SK-N-SH (cell line): ENCODE measurements around the gene ANKRD33B. TPM values are rescaled to one million over a fixed set of nuclear protein-coding genes. Genes with fewer than 3 reads are reported as not detected.

Source experiments
- CTCF ChIA-PET: fragments of 300-600, 350-600 bp; formaldehyde crosslinking; extraction: SDS; loops from one replicate; lab custom pipeline; 2021; lab: Yijun Ruan, JAX
- POLR2A ChIA-PET: fragments of 350-600 bp; sonication (Branson Sonifier 250); formaldehyde crosslinking; extraction: SDS; loops from one replicate; lab custom pipeline; 2020; ENCODE audit warnings: antibody characterized with exemption, inconsistent platforms; lab: Yijun Ruan, JAX
- DNase-seq: peaks from one replicate; pipeline ENCODE4 v3.0.0; 2012
- H2AFZ ChIP-seq: fragments of 200-600 bp; sonication (generic); 2 replicates; pipeline ENCODE4 v1.8.1; 2016; ENCODE audit warnings: antibody characterized with exemption, mild to moderate bottlenecking, low read depth
- H3F3A ChIP-seq: fragments of 200-600 bp; sonication (generic); replicated peaks from 2 replicates; pipeline ENCODE3; 2016; ENCODE audit warnings: antibody characterized with exemption, mild to moderate bottlenecking; ENCODE audit not compliant: insufficient read depth
- H3K27ac ChIP-seq, 2 experiments: fragments of 200-500 bp in 1 of 2; fragments of 200-600 bp in 1 of 2; sonication (Bioruptor generic) in 1 of 2; sonication (generic), shearing (Covaris generic) in 1 of 2; 2 replicates each; pipeline versions ENCODE4 v1.5.1 to v1.6.1; 2014 to 2016; ENCODE audit warnings: low read depth in 2 of 2, inconsistent platforms in 1 of 2, low read length in 1 of 2, mild to moderate bottlenecking in 1 of 2, mixed read lengths in 1 of 2
- H3K27me3 ChIP-seq: fragments of 200-600 bp; sonication (generic), shearing (Covaris generic); 2 replicates; pipeline ENCODE4 v1.6.1; 2016; ENCODE audit warnings: mixed run types; ENCODE audit not compliant: insufficient read depth
- H3K36me3 ChIP-seq, 2 experiments: fragments of 200-500 bp in 1 of 2; fragments of 200-600 bp in 1 of 2; sonication (Bioruptor generic) in 1 of 2; sonication (generic) in 1 of 2; replicated peaks in 1 of 2; 2 replicates each; pipeline versions ENCODE3 to v1.5.1; 2014 to 2016; ENCODE audit warnings: low read length in 1 of 2, mild to moderate bottlenecking in 1 of 2; ENCODE audit not compliant: insufficient read depth in 2 of 2, control insufficient read depth in 1 of 2
- H3K4me1 ChIP-seq, 2 experiments: fragments of 200-500 bp in 1 of 2; fragments of 200-600 bp in 1 of 2; sonication (Bioruptor generic) in 1 of 2; sonication (generic), shearing (Covaris generic) in 1 of 2; 2 replicates each; pipeline versions ENCODE4 v1.5.1 to v1.6.1; 2014 to 2016; ENCODE audit warnings: low read depth in 1 of 2, low read length in 1 of 2, mixed run types in 1 of 2; ENCODE audit not compliant: insufficient read depth in 2 of 2, control insufficient read depth in 1 of 2
- H3K4me2 ChIP-seq: fragments of 200-600 bp; sonication (generic), shearing (Covaris generic); 2 replicates; pipeline ENCODE4 v1.6.1; 2017; ENCODE audit warnings: mixed run types
- H3K4me3 ChIP-seq, 2 experiments: fragments of 200-500 bp in 1 of 2; fragments of 200-600 bp in 1 of 2; sonication (Bioruptor generic) in 1 of 2; sonication (generic), shearing (Covaris generic) in 1 of 2; 2 replicates each; pipeline versions ENCODE4 v1.5.1 to v1.8.1; 2014 to 2016; ENCODE audit warnings: low read depth in 2 of 2, inconsistent platforms in 1 of 2, low read length in 1 of 2, mild to moderate bottlenecking in 1 of 2, mixed read lengths in 1 of 2, moderate library complexity in 1 of 2
- H3K79me2 ChIP-seq: fragments of 200-600 bp; sonication (generic); 2 replicates; pipeline ENCODE4 v1.8.1; 2017; ENCODE audit warnings: mild to moderate bottlenecking; ENCODE audit not compliant: insufficient read depth
- H3K9ac ChIP-seq: fragments of 200-600 bp; sonication (generic); 2 replicates; pipeline ENCODE4 v1.6.1; 2017; ENCODE audit warnings: mixed run types
- H3K9me2 ChIP-seq: fragments of 200-600 bp; sonication (generic); 2 replicates; pipeline ENCODE4 v1.6.1; 2017; ENCODE audit warnings: mixed run types
- H3K9me3 ChIP-seq: fragments of 200-600 bp; sonication (generic); 2 replicates; pipeline ENCODE4 v1.6.1; 2017; ENCODE audit warnings: mixed run types, mild to moderate bottlenecking, moderate library complexity
- H4K20me1 ChIP-seq: fragments of 200-600 bp; sonication (generic); 2 replicates; pipeline ENCODE4 v1.6.1; 2017; ENCODE audit warnings: mild to moderate bottlenecking, mixed run types; ENCODE audit not compliant: insufficient read depth
- CHD2 ChIP-seq: fragments of 150-350 bp; IDR thresholded peaks from 2 replicates; pipeline ENCODE4 v1.6.1; 2018; ENCODE audit warnings: low read length; ENCODE audit not compliant: partially characterized antibody
- ELF1 ChIP-seq: IDR thresholded peaks from 2 replicates; pipeline ENCODE4 v1.4.0; 2012
- FOSL2 ChIP-seq: IDR thresholded peaks from 2 replicates; pipeline ENCODE4 v1.4.0; 2012; ENCODE audit warnings: low read depth, mild to moderate bottlenecking, moderate library complexity, borderline replicate concordance
- GATA2 ChIP-seq: sonication (generic); formaldehyde crosslinking; IDR thresholded peaks from 2 replicates; pipeline ENCODE4 v1.5.0; 2020; ENCODE audit warnings: mild to moderate bottlenecking, missing genetic modification reagents
- MXI1 ChIP-seq: IDR thresholded peaks from 2 replicates; pipeline ENCODE4 v1.6.1; 2012; ENCODE audit warnings: mild to moderate bottlenecking, low read depth, low read length, improper control_type of control experiment
- POLR2AphosphoS5 ChIP-seq: IDR thresholded peaks from 2 replicates; pipeline ENCODE4 v1.6.1; 2012; ENCODE audit warnings: low read depth, low read length
- RAD21 ChIP-seq: IDR thresholded peaks from 2 replicates; pipeline ENCODE4 v1.6.1; 2012; ENCODE audit warnings: mild to moderate bottlenecking, low read length
- RCOR1 ChIP-seq: fragments of 150-350 bp; IDR thresholded peaks from 2 replicates; pipeline ENCODE4 v1.6.1; 2017; ENCODE audit warnings: antibody characterized with exemption, low read length
- RXRA ChIP-seq: IDR thresholded peaks from 2 replicates; pipeline ENCODE4 v1.4.0; 2012; ENCODE audit warnings: low read depth, mild to moderate bottlenecking, borderline replicate concordance
- SMC3 ChIP-seq: IDR thresholded peaks from 2 replicates; pipeline ENCODE4 v1.6.1; 2012; ENCODE audit warnings: low read depth, low read length, improper control_type of control experiment
- WGBS: methylation state at CpG from one replicate; pipeline ENCODE4 v1.1.6; 2017; ENCODE audit warnings: low lambda C conversion rate; 5-methylcytosine and 5-hydroxymethylcytosine counted together
- polyA plus RNA-seq, 3 experiments: library from polyadenylated mRNA; depleted of rRNA; stranded (reverse); fragments of >200 nt; gene quantifications; 2 replicates each; pipeline ENCODE4 v1.2.3, GENCODE V29; 2012
- TF ChIP-seq, protein P1 (sequence below): fragments of 200-600 bp; sonication (generic); IDR thresholded peaks from 2 replicates; pipeline ENCODE4 v1.6.1; 2017; ENCODE audit warnings: antibody characterized with exemption, mild to moderate bottlenecking, moderate library complexity
- TF ChIP-seq, protein P2 (sequence below): IDR thresholded peaks from 2 replicates; pipeline ENCODE4 v1.4.0; 2012; ENCODE audit warnings: low read depth, borderline replicate concordance
- TF ChIP-seq, protein P3 (sequence below): IDR thresholded peaks from 2 replicates; pipeline ENCODE4 v1.6.1; 2012; ENCODE audit warnings: mild to moderate bottlenecking, low read depth, low read length, moderate library complexity

Gene ANKRD33B
- polyA plus RNA-seq, 1 of the 3 experiments (the other 2 are of a cell fraction) = 1.8 TPM

DNA sequence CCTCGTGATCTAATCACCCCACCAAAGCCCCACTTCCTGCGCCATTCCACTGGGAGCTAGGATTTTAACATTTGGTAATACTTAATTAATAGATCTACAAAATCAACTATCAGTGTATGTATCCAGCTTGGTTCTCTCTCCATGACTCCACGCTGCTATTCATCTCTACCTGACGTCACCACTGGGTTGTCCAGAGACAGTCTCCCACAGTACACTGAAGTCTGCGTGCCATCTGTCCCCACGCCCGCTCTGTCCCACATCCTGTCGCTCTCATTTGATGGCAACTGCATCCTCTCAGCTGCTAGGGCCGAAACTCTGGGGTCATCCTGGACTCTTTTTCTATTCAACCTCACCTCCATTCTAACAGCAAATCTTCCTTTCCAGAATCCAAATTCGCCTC lies 53.2 kb downstream of the ANKRD33B start:
- ChIA-PET CTCF (interaction anchor here (1.9 to 2.3 kb wide), 2 partner anchors 11 to 165 kb away, joined by 9 to 11 read pairs; no protein-coding TSS in a partner anchor), POLR2A (no interaction called here)
- no peak for DNase-seq
- WGBS = 90% methylated on average over 9 of the region's 10 CpGs
- TF ChIP-seq, protein P1, sequence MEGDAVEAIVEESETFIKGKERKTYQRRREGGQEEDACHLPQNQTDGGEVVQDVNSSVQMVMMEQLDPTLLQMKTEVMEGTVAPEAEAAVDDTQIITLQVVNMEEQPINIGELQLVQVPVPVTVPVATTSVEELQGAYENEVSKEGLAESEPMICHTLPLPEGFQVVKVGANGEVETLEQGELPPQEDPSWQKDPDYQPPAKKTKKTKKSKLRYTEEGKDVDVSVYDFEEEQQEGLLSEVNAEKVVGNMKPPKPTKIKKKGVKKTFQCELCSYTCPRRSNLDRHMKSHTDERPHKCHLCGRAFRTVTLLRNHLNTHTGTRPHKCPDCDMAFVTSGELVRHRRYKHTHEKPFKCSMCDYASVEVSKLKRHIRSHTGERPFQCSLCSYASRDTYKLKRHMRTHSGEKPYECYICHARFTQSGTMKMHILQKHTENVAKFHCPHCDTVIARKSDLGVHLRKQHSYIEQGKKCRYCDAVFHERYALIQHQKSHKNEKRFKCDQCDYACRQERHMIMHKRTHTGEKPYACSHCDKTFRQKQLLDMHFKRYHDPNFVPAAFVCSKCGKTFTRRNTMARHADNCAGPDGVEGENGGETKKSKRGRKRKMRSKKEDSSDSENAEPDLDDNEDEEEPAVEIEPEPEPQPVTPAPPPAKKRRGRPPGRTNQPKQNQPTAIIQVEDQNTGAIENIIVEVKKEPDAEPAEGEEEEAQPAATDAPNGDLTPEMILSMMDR = no peak
- TF ChIP-seq MXI1 = no peak
- TF ChIP-seq FOSL2 = no peak
- Histone ChIP-seq H3K79me2 (peaks cover 5% of the 10 kb centered on the region; the same call in 1 of the 2 replicates), H4K20me1 (0 out of 2 replicates have a peak, but pooled peaks cover 3% of the 10 kb centered on the region), H3K27ac (no peak overlapping the region), H3K9ac (no peak overlapping the region), H3K4me2 (no peak overlapping the region), H3K4me3 (no peak overlapping the region), H2AFZ (no peak overlapping the region), H3K27me3 (no peaks in the 10 kb centered on the region), H3F3A (no peaks in the 10 kb centered on the region), H3K36me3 (no peaks in the 10 kb centered on the region), H3K9me2 (no peaks in the 10 kb centered on the region), H3K4me1 (no peaks in the 10 kb centered on the region), H3K9me3 (no peaks in the 10 kb centered on the region)

DNA sequence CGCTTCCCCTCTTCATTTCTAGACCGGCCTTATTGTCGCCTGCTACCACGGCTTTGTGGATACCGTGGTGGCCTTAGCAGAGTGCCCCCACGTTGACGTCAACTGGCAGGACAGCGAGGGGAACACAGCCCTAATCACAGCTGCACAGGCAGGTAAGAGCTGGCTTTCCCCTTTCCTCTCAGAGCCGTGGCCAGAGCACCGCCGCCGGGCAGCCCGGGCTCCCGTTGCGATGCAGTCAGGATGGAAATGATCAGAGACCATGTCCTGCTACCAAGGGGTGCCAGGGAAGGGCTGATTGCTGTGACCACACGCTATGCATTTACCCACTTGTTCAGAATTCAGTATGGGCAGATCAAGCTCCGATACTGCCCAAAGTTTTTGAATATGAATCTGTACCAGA lies 54.4 kb downstream of the ANKRD33B start:
- H3K9me3 ChIP-seq = no peaks in the 10 kb centered on the region
- H3K4me1 ChIP-seq = no peaks in the 10 kb centered on the region
- H4K20me1 ChIP-seq = 0 out of 2 replicates have a peak, but pooled peaks cover 3% of the 10 kb centered on the region
- no peak for DNase-seq
- no peak overlapping the region for H3K4me3 ChIP-seq
- H3K9ac ChIP-seq = no peak overlapping the region
- WGBS = 95% methylated on average over 8 of the region's 17 CpGs
- TF ChIP-seq, protein P2, sequence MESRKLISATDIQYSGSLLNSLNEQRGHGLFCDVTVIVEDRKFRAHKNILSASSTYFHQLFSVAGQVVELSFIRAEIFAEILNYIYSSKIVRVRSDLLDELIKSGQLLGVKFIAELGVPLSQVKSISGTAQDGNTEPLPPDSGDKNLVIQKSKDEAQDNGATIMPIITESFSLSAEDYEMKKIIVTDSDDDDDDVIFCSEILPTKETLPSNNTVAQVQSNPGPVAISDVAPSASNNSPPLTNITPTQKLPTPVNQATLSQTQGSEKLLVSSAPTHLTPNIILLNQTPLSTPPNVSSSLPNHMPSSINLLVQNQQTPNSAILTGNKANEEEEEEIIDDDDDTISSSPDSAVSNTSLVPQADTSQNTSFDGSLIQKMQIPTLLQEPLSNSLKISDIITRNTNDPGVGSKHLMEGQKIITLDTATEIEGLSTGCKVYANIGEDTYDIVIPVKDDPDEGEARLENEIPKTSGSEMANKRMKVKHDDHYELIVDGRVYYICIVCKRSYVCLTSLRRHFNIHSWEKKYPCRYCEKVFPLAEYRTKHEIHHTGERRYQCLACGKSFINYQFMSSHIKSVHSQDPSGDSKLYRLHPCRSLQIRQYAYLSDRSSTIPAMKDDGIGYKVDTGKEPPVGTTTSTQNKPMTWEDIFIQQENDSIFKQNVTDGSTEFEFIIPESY = no peak
- TF ChIP-seq RXRA (no peak), GATA2 (CRISPR knock-in tag) (no peak), RCOR1 (no peak), RAD21 (no peak), POLR2AphosphoS5 (no peak), SMC3 (no peak), CHD2 (no peak), ELF1 (no peak)
- TF ChIP-seq, protein P3, sequence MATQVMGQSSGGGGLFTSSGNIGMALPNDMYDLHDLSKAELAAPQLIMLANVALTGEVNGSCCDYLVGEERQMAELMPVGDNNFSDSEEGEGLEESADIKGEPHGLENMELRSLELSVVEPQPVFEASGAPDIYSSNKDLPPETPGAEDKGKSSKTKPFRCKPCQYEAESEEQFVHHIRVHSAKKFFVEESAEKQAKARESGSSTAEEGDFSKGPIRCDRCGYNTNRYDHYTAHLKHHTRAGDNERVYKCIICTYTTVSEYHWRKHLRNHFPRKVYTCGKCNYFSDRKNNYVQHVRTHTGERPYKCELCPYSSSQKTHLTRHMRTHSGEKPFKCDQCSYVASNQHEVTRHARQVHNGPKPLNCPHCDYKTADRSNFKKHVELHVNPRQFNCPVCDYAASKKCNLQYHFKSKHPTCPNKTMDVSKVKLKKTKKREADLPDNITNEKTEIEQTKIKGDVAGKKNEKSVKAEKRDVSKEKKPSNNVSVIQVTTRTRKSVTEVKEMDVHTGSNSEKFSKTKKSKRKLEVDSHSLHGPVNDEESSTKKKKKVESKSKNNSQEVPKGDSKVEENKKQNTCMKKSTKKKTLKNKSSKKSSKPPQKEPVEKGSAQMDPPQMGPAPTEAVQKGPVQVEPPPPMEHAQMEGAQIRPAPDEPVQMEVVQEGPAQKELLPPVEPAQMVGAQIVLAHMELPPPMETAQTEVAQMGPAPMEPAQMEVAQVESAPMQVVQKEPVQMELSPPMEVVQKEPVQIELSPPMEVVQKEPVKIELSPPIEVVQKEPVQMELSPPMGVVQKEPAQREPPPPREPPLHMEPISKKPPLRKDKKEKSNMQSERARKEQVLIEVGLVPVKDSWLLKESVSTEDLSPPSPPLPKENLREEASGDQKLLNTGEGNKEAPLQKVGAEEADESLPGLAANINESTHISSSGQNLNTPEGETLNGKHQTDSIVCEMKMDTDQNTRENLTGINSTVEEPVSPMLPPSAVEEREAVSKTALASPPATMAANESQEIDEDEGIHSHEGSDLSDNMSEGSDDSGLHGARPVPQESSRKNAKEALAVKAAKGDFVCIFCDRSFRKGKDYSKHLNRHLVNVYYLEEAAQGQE = no peak
- H2AFZ ChIP-seq = no peak overlapping the region
- no peaks in the 10 kb centered on the region for H3K9me2 ChIP-seq
- no peaks in the 10 kb centered on the region for H3K36me3 ChIP-seq
- H3K27me3 ChIP-seq = no peaks in the 10 kb centered on the region
- no peak overlapping the region for H3K4me2 ChIP-seq
- CTCF ChIA-PET = interaction anchor here (1.1 to 2.3 kb wide), 3 partner anchors 9 to 166 kb away, joined by 6 to 11 read pairs (median 9); no protein-coding TSS in a partner anchor
- no peak overlapping the region for H3K27ac ChIP-seq
- no peaks in the 10 kb centered on the region for H3F3A ChIP-seq
- POLR2A ChIA-PET = no interaction called here
- H3K79me2 ChIP-seq = no peaks in the 10 kb centered on the region
